HEK293 (cell line): ENCODE data around the gene CNTNAP5.

ENCODE experiments used
- CTCF ChIA-PET: fragments of 350-600 bp; formaldehyde crosslinking; extraction: SDS; loops from one replicate; lab custom pipeline; 2021; ENCODE audit warnings: antibody characterized with exemption; lab: Yijun Ruan, JAX
- POLR2A ChIA-PET: fragments of 300-600 bp; formaldehyde crosslinking; extraction: SDS; loops from one replicate; lab custom pipeline; 2020; ENCODE audit warnings: antibody characterized with exemption, inconsistent platforms; lab: Yijun Ruan, JAX
- H3K27ac ChIP-seq: fragments of 200-500 bp; sonication (Bioruptor generic); 2 replicates; pipeline ENCODE4 v1.5.1; 2014; ENCODE audit warnings: low read depth, low read length, control low read depth, inconsistent platforms; ENCODE audit errors: extremely low read depth
- H3K36me3 ChIP-seq, 2 experiments: fragments of 200-500 bp in 1 of 2; sonication (Bioruptor generic) in 1 of 2; 1 replicate in 1 of 2; 2 replicates in 1 of 2; pipeline ENCODE4 v1.5.1; 2014 to 2017; ENCODE audit warnings: inconsistent platforms in 2 of 2, low read length in 2 of 2; ENCODE audit not compliant: control insufficient read depth in 2 of 2, insufficient read depth in 1 of 2
- H3K4me1 ChIP-seq: fragments of 200-500 bp; sonication (Bioruptor generic); 2 replicates; pipeline ENCODE4 v1.5.1; 2014; ENCODE audit warnings: mild to moderate bottlenecking, low read length, inconsistent platforms; ENCODE audit not compliant: control insufficient read depth, insufficient read depth
- H3K4me3 ChIP-seq: 2 replicates; pipeline ENCODE4 v1.5.1; 2011; ENCODE audit warnings: low read depth, mild to moderate bottlenecking, control low read depth, low read length, moderate library complexity
- H3K9me3 ChIP-seq: fragments of 200-500 bp; sonication (Bioruptor generic); 2 replicates; pipeline ENCODE4 v1.5.1; 2014; ENCODE audit warnings: low read depth, low read length, inconsistent platforms; ENCODE audit not compliant: control insufficient read depth, insufficient read depth
- HOXC10 ChIP-seq: sonication (generic); formaldehyde crosslinking; IDR thresholded peaks from 2 replicates; pipeline ENCODE4 v1.8.1; 2023; ENCODE audit warnings: mild to moderate bottlenecking, missing genetic modification reagents
- KLF17 ChIP-seq: fragments of 450-650 bp; formaldehyde crosslinking; IDR thresholded peaks from 2 replicates; pipeline ENCODE4 v1.5.1; 2016; ENCODE audit warnings: missing biosample characterization, missing genetic modification characterization
- OVOL3 ChIP-seq: fragments of 450-650 bp; formaldehyde crosslinking; IDR thresholded peaks from 2 replicates; pipeline ENCODE4 v1.5.1; 2016; ENCODE audit warnings: missing biosample characterization, missing genetic modification characterization
- PRDM4 ChIP-seq: fragments of 450-650 bp; formaldehyde crosslinking; IDR thresholded peaks from 2 replicates; pipeline ENCODE4 v1.5.1; 2017; ENCODE audit warnings: missing biosample characterization, missing genetic modification characterization
- TRIM28 ChIP-seq: IDR thresholded peaks from 2 replicates; pipeline ENCODE4 v1.6.1; 2011; ENCODE audit warnings: low read length, control low read depth, borderline replicate concordance
- TSHZ1 ChIP-seq: fragments of 450-650 bp; formaldehyde crosslinking; IDR thresholded peaks from 2 replicates; pipeline ENCODE4 v1.5.1; 2016; ENCODE audit warnings: missing biosample characterization, missing genetic modification characterization, borderline replicate concordance
- ZBTB48 ChIP-seq: fragments of 450-650 bp; formaldehyde crosslinking; IDR thresholded peaks from 2 replicates; pipeline ENCODE4 v1.5.1; 2016; ENCODE audit warnings: missing biosample characterization, missing genetic modification characterization
- ZNF114 ChIP-seq: fragments of 450-650 bp; formaldehyde crosslinking; IDR thresholded peaks from 2 replicates; pipeline ENCODE4 v1.5.0; 2017; ENCODE audit warnings: missing biosample characterization, missing genetic modification characterization
- ZNF132 ChIP-seq: fragments of 450-650 bp; formaldehyde crosslinking; IDR thresholded peaks from 2 replicates; pipeline ENCODE4 v1.5.1; 2017; ENCODE audit warnings: missing biosample characterization, missing genetic modification characterization, borderline replicate concordance
- ZNF175 ChIP-seq: fragments of 450-650 bp; formaldehyde crosslinking; IDR thresholded peaks from 2 replicates; pipeline ENCODE4 v1.5.1; 2016; ENCODE audit warnings: missing biosample characterization, missing genetic modification characterization
- ZNF239 ChIP-seq: fragments of 450-650 bp; formaldehyde crosslinking; IDR thresholded peaks from 2 replicates; pipeline ENCODE4 v1.5.1; 2016; ENCODE audit warnings: missing biosample characterization, missing genetic modification characterization
- ZNF37A ChIP-seq: fragments of 450-650 bp; IDR thresholded peaks from 2 replicates; pipeline ENCODE4 v1.5.1; 2018; ENCODE audit warnings: missing biosample characterization, missing genetic modification characterization
- ZNF433 ChIP-seq: fragments of 450-650 bp; formaldehyde crosslinking; IDR thresholded peaks from 2 replicates; pipeline ENCODE4 v1.5.1; 2016; ENCODE audit warnings: missing biosample characterization, missing genetic modification characterization, low read depth
- ZNF513 ChIP-seq: fragments of 450-650 bp; IDR thresholded peaks from 2 replicates; pipeline ENCODE4 v1.5.1; 2018; ENCODE audit warnings: missing biosample characterization, missing genetic modification characterization
- ZNF624 ChIP-seq: fragments of 450-650 bp; formaldehyde crosslinking; IDR thresholded peaks from 2 replicates; pipeline ENCODE4 v1.5.1; 2017; ENCODE audit warnings: missing biosample characterization, missing genetic modification characterization
- ZNF76 ChIP-seq: fragments of 450-650 bp; formaldehyde crosslinking; IDR thresholded peaks from 2 replicates; pipeline ENCODE4; 2016; ENCODE audit warnings: low read depth, missing biosample characterization, missing genetic modification characterization, borderline replicate concordance
- ZSCAN18 ChIP-seq: fragments of 450-650 bp; formaldehyde crosslinking; IDR thresholded peaks from 2 replicates; pipeline ENCODE4 v1.5.1; 2016; ENCODE audit warnings: missing biosample characterization, missing genetic modification characterization

CNTNAP5 gene

GRCh38 chr2:124257120-124257519 lies 232.0 kb downstream of the CNTNAP5 start (continued):
- TF ChIP-seq ZNF114 (tag by site-specific recombination) (no peak), ZNF175 (tag by site-specific recombination) (no peak)

- no peaks in the 10 kb centered on the region for H3K36me3 ChIP-seq
- no peaks in the 10 kb centered on the region for H3K9me3 ChIP-seq
- ChIA-PET POLR2A (no interaction called here), CTCF (interaction anchor here (0.6 kb wide), 1 partner anchor 15 kb away, joined by 3 read pairs; no protein-coding TSS in a partner anchor)
- no peaks in the 10 kb centered on the region for H3K4me1 ChIP-seq
- TF ChIP-seq HOXC10 (CRISPR knock-in tag) (no peak), KLF17 (tag by site-specific recombination) (no peak), ZNF239 (no peak), TRIM28 (no peak), PRDM4 (tag by site-specific recombination) (no peak), ZNF624 (tag by site-specific recombination) (no peak), ZNF132 (no peak), ZNF37A (tag by site-specific recombination) (no peak), ZNF513 (tag by site-specific recombination) (no peak), ZSCAN18 (tag by site-specific recombination) (no peak), OVOL3 (no peak), ZNF433 (tag by site-specific recombination) (no peak), ZNF76 (no peak), TSHZ1 (no peak), ZBTB48 (tag by site-specific recombination) (no peak)
- no peak overlapping the region for H3K27ac ChIP-seq
- no peak overlapping the region for H3K4me3 ChIP-seq
Measured at GRCh38 chr2:124258140-124258880, 233.2 kb downstream of the CNTNAP5 start.
